Mammary epithelial cell (primary cell): ENCODE data around the gene MGST2.

Experiments used
- EZH2 ChIP-seq: IDR thresholded peaks from 2 replicates; pipeline ENCODE4 v1.6.1; 2012; ENCODE audit warnings: low read length, inconsistent platforms, borderline replicate concordance
- TF ChIP-seq, protein P1 (sequence below), 2 donors: IDR thresholded peaks in 1 of 2; conservative IDR thresholded peaks in 1 of 2; 2 replicates each; pipeline ENCODE4 v1.5.1; 2011 to 2012; ENCODE audit warnings: inconsistent platforms in 2 of 2, low read length in 2 of 2, mild to moderate bottlenecking in 2 of 2, control low read depth in 1 of 2, low read depth in 1 of 2; ENCODE audit not compliant: insufficient read depth in 1 of 2; ENCODE audit errors: extremely low read depth in 1 of 2

- TF ChIP-seq, protein P1, sequence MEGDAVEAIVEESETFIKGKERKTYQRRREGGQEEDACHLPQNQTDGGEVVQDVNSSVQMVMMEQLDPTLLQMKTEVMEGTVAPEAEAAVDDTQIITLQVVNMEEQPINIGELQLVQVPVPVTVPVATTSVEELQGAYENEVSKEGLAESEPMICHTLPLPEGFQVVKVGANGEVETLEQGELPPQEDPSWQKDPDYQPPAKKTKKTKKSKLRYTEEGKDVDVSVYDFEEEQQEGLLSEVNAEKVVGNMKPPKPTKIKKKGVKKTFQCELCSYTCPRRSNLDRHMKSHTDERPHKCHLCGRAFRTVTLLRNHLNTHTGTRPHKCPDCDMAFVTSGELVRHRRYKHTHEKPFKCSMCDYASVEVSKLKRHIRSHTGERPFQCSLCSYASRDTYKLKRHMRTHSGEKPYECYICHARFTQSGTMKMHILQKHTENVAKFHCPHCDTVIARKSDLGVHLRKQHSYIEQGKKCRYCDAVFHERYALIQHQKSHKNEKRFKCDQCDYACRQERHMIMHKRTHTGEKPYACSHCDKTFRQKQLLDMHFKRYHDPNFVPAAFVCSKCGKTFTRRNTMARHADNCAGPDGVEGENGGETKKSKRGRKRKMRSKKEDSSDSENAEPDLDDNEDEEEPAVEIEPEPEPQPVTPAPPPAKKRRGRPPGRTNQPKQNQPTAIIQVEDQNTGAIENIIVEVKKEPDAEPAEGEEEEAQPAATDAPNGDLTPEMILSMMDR (conservative IDR thresholded peaks at IDR 0.05 in 1 of 2, IDR thresholded peaks at IDR 0.05 in 1 of 2; ENCODE audit: extremely low read depth in 1 of 2, insufficient read depth in 1 of 2, low read depth in 1 of 2, low read length in 2 of 2) = no peak
- no peak for TF ChIP-seq EZH2
Measured at GRCh38 chr4:139675651-139676050, 10.0 kb downstream of the MGST2 start.
